ENCODE results near the gene MAST2. TPM values are rescaled to one million over a fixed set of nuclear protein-coding genes. Genes with fewer than 3 reads are reported as not detected.

Gene MAST2
- total and polyA plus RNA-seq, 2 donors (not counting 3 experiments of a cell fraction or from before 2014, with no cell fraction given), result 25.0 to 41.2 TPM

DNA sequence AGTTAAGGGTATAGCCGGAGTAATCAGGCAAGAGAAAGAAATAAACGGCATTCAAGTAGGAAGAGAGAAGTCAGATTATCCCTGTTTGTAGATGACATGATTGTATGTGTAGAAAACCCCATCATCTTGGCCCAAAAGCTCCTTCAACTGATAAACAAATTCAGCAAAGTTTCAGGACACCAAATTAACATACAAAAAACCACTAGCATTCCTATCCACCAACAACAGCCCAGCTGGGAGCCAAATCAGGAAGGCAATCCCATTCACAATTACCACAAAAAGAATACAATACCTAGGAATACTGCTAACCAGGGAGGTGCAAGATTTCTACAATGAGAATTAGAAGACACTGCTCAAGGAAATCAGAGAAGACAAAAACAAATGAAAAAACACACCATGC is 45.3 kb downstream of the MAST2 start:
- Histone ChIP-seq H3K4me2 (ENCODE audit: insufficient read depth, low read length) (no peak overlapping the region), H3K27ac (ENCODE audit: insufficient read depth, low read depth, low read length) (no peak overlapping the region), H2AFZ (ENCODE audit: low read depth, low read length) (no peak overlapping the region), H3K9me3 (replicated peaks; ENCODE audit: control insufficient read depth, insufficient read depth, low read length) (no peaks in the 10 kb centered on the region), H3K4me3 (replicated peaks in 1 of 3; ENCODE audit: insufficient read depth in 1 of 3, low read depth in 1 of 3, low read length in 3 of 3) (no peak overlapping the region), H3K36me3 (ENCODE audit: control insufficient read depth in 2 of 2, extremely low read depth in 1 of 2, insufficient read depth in 2 of 2, low read length in 2 of 2) (no peaks in the 10 kb centered on the region), H3K4me1 (ENCODE audit: control insufficient read depth, extremely low read depth, insufficient read depth, low read length) (peaks cover 2% of the 10 kb centered on the region), H4K20me1 (replicated peaks; ENCODE audit: control insufficient read depth, extremely low read depth, insufficient read depth, low read length) (no peaks in the 10 kb centered on the region), H3K9me1 (replicated peaks; ENCODE audit: control insufficient read depth, extremely low read depth, insufficient read depth, low read length) (no peaks in the 10 kb centered on the region), H3K79me2 (ENCODE audit: control insufficient read depth, insufficient read depth, low read length) (peaks cover 16% of the 10 kb centered on the region), H3K27me3 (ENCODE audit: control insufficient read depth in 2 of 2, insufficient read depth in 2 of 2, low read length in 2 of 2) (no peaks in the 10 kb centered on the region), H3K9ac (replicated peaks; ENCODE audit: extremely low read depth, insufficient read depth, low read length) (no peak overlapping the region)
- FAIRE-seq (no peak), DNase-seq (ENCODE audit: low read depth, low spot score) (no peak)
- dilution Hi-C loops (cut with MboI; ENCODE audit: extremely low pct_ligation_motif_present, low sequenced_read_pairs), result no loop called here
- ChIA-PET POLR2A (no interaction called here), CTCF (no interaction called here)
- BruUV-seq (replicated peaks), result no TSS peak
- TF ChIP-seq, protein P1, sequence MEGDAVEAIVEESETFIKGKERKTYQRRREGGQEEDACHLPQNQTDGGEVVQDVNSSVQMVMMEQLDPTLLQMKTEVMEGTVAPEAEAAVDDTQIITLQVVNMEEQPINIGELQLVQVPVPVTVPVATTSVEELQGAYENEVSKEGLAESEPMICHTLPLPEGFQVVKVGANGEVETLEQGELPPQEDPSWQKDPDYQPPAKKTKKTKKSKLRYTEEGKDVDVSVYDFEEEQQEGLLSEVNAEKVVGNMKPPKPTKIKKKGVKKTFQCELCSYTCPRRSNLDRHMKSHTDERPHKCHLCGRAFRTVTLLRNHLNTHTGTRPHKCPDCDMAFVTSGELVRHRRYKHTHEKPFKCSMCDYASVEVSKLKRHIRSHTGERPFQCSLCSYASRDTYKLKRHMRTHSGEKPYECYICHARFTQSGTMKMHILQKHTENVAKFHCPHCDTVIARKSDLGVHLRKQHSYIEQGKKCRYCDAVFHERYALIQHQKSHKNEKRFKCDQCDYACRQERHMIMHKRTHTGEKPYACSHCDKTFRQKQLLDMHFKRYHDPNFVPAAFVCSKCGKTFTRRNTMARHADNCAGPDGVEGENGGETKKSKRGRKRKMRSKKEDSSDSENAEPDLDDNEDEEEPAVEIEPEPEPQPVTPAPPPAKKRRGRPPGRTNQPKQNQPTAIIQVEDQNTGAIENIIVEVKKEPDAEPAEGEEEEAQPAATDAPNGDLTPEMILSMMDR (IDR thresholded peaks at IDR 0.05; ENCODE audit: extremely low read depth in 1 of 2, insufficient read depth in 1 of 2, low read depth in 1 of 2, low read length in 2 of 2), result no peak
- TF ChIP-seq FOS (IDR thresholded peaks at IDR 0.05; ENCODE audit: borderline replicate concordance, insufficient read depth, low read length), result no peak
- no peak for TF ChIP-seq POLR2A (IDR thresholded peaks at IDR 0.05; ENCODE audit: low read depth, low read length)
- no peak for TF ChIP-seq GATA2 (IDR thresholded peaks at IDR 0.05; ENCODE audit: insufficient read depth, insufficient read length, low read depth, low read length)
- TF ChIP-seq EZH2 (IDR thresholded peaks at IDR 0.05; ENCODE audit: borderline replicate concordance, low read depth, low read length, severe bottlenecking), result no peak
- TF ChIP-seq POLR2AphosphoS5 (IDR thresholded peaks at IDR 0.05; ENCODE audit: insufficient read depth, low read depth, low read length), result no peak
- TF ChIP-seq, protein P2, sequence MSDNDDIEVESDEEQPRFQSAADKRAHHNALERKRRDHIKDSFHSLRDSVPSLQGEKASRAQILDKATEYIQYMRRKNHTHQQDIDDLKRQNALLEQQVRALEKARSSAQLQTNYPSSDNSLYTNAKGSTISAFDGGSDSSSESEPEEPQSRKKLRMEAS (IDR thresholded peaks at IDR 0.05; ENCODE audit: insufficient read depth, insufficient read length), result no peak
- TF ChIP-seq MYC (IDR thresholded peaks at IDR 0.05; ENCODE audit: low read depth, low read length), result no peak
- TF ChIP-seq JUN (IDR thresholded peaks at IDR 0.05; ENCODE audit: borderline replicate concordance, insufficient read depth, insufficient read length, low read depth), result no peak
- intact Hi-C loops (cut with micrococcal nuclease), result no loop called here

Data from endothelial cell of umbilical vein (primary cell).